ENCODE measurements around the gene DCST2.

The DCST2 gene

DNA sequence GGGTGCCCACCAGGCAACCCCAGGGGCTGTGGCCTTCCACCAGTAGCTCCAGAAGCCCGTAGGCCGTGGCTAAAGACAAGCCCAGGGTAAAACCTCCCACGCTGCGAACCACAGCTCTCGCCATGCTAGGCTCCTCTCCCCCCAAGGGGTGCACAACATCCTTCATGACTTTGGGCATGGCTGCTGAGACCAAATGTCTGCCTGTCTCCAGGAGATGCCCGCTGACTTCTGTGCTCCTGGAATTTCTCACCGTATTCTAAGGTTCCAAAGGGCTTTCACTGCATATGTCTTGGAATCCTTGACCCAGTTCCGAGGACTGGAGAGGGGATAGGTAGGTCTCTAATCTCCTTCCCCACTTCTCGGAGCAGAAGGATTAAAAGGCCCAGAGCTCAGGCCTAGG is at the start of gene DCST2, which contains the start of gene DCST1:
Gene DCST2 (minus strand): TSS at position 258 of the 400 bp plus-strand sequence. CDS start 80 bp downstream, at position 178.
Gene DCST1 (plus strand): TSS at position 301 of the 400 bp plus-strand sequence. CDS start 213 bp downstream, outside the sequence.
- DNase-seq = no peak

- DNase-seq = no peak
Measured at GRCh38 chr1:155083052-155083541, 49.5 kb upstream of the DCST2 start.

- DNase-seq = peak; percentile 25 to 26
Measured at GRCh38 chr1:155082301-155083051, 48.9 kb upstream of the DCST2 start.

DNA sequence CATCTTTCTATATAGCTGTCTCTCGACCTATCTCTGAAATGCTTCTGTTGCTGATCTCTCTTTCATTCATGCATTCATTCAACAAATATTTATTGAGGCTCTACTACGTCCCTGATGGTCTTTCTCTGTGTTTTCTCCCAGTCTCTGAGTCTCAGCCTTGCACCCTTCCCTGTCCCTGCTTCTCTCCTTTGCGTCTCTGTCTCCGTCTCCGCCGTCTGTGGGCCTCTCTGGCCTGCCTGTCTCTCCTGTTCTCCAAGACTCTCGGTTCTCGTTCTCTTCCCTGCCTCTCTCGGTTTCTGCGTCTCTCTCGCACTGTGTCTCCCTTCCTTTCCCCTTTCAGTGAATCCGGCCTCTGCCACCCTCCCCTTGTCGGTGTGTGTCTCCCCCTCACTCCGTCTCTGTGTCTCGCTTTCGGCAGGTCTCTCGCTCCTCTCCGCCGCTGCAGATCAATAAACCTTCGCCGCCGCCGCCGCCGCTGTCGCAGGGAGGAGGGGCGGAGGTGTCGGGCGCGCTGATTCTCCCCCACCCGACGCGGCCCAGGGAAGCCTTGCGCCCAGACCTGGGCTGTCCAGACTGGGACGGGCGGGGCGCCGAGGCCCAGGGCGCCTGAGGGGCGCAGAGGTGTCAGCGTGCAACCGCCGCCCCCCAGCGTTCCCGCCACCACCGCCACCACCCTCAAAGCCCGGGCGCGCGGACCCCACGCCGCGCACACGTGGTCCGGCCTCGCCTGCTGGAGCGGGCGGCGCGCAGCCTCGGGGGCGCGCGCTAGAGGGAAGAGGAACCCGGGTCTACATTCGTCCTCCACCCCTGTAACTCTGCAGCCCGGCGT is 48.1 kb upstream of the DCST2 start:
- peak in 1 of 2 donors; percentile 39 for DNase-seq

- peak; percentile 31 to 46 for DNase-seq
Measured at GRCh38 chr1:155080312-155081228, 47.0 kb upstream of the DCST2 start.

- peak; percentile 27 for DNase-seq
Measured at GRCh38 chr1:155079487-155080311, 46.1 kb upstream of the DCST2 start.

DNA sequence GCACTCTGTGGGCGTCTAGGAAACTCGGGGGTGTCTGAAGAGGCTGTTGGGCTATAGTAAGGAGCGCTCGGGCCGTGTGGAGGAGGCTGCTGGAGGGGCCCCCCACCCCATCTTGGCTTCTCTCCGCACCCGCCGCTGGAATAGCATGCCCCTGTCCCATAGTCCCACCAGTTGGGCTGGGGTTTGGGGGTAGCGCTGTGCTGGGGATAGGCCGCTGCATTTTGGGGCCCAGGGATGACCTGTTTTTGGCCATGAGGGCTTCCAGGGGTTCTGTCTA is 45.6 kb upstream of the DCST2 start:
- DNase-seq = no peak

DNA sequence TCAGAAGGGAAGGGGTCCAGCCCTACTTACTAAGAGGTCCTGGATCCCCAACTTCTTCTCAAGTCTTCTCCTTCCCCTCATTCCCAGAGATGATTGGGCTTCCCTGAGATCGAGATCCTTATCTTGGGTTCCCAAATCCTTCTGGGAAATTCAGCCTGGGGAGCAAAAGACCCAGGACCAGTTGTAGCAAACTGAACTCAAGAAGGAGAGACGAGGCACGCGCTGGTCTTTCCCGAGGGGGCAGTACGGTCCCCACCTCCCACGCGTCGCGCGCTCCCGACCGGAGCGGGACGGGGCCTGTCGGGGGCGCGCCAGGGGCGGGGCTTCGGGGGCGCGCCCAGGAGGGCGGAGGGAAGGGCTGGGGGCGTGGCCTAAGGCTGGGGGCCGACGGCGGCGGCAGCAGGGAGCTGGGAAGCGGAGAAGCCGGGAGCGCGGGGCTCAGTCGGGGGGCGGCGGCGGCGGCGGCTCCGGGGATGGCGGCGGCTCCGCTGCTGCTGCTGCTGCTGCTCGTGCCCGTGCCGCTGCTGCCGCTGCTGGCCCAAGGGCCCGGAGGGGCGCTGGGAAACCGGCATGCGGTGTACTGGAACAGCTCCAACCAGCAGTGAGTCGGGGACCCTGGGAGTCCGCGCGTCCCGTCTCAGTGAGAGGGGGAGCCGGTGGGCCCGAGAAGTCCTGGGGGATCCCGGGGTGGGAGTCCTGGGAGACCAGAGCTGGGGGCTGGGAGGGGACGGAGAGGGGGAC is 45.1 kb upstream of the DCST2 start, which contains the start of gene EFNA3:
Gene EFNA3 (plus strand): TSS at position 369 of the 741 bp plus-strand sequence. CDS start 105 bp downstream, at position 474.
- peak; percentile 65 to 73 for DNase-seq

DNA sequence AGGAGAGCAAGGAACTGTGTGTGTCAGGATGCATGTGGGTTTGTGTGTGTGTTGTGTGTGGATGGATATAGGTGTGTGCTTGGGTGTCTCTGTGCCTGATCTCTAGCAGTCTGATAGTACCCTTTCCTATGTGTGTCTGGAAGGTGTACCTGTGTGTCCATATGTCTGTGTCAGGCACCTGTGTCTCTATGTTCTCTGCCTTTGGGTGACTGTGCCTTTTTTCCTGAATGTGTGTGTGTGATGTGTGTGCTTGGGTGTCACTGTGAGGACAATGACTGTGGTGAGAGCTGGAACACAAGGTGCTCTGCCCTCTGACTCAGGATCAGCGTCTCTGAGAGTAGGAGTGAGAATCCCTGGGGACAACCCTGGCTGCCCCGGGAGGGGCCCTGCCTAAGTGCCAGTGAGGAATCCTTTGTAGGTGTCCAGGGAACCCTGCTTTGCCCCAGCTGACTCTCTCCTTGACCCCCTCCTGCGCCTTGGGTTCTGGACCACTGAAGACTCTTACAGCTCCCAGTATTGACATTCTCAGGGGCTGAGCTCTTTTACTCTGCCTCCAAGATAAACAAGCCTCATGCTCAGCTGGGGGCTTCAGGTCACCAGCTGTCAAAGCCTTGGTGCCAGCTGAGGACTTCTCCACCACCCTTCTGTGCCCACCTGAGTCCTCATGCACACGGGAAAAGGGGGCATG is 44.3 kb upstream of the DCST2 start:
- no peak for DNase-seq

DNA sequence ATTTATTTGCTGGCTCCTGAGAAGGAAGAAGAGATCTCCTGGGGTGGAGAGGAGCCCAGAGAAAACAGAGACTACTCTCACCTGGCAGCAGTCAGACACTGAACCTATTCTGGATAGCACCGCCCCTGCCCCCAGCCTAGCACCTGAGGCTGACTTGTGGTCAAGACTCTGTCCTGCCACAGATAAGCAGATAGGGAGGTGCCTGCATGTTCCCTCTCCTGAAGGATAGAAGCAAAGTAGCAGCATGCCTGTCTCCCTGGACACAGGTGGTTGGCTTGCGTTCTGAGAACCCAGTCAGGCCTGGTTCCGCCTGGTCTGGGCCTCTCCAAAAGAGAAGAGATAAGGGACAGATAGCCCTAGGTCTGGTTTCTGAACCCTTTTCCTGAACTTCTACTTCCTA is 43.8 kb upstream of the DCST2 start:
- DNase-seq = no peak

DNA sequence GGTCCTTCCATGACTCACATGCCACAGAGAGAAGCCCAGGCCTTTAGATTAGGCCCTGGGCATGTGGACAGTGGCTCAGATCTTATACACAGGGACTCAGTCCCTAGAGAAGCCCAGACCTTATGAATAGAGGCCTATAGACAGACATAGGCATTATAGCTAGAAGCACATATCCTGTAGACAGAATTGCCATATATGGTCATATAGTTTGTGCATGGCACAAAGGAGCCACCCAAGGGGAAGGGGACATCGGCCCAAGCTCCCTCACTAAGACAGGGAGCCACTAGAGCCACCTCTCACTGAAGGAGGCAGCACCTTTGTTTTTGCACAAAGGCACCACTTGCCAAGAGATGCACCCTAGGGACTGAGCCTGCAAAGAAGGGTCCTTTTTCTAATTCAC is 42.8 kb upstream of the DCST2 start:
- DNase-seq = no peak

GRCh38 chr1:155075535-155075934 is 42.0 kb upstream of the DCST2 start:
- DNase-seq = no peak

GRCh38 chr1:155073377-155074242 is 40.0 kb upstream of the DCST2 start:
- no peak for DNase-seq

- DNase-seq = no peak
Measured at GRCh38 chr1:155072531-155073289, 39.1 kb upstream of the DCST2 start.

- DNase-seq = no peak
Measured at GRCh38 chr1:155071701-155072100, 38.1 kb upstream of the DCST2 start.

DNA sequence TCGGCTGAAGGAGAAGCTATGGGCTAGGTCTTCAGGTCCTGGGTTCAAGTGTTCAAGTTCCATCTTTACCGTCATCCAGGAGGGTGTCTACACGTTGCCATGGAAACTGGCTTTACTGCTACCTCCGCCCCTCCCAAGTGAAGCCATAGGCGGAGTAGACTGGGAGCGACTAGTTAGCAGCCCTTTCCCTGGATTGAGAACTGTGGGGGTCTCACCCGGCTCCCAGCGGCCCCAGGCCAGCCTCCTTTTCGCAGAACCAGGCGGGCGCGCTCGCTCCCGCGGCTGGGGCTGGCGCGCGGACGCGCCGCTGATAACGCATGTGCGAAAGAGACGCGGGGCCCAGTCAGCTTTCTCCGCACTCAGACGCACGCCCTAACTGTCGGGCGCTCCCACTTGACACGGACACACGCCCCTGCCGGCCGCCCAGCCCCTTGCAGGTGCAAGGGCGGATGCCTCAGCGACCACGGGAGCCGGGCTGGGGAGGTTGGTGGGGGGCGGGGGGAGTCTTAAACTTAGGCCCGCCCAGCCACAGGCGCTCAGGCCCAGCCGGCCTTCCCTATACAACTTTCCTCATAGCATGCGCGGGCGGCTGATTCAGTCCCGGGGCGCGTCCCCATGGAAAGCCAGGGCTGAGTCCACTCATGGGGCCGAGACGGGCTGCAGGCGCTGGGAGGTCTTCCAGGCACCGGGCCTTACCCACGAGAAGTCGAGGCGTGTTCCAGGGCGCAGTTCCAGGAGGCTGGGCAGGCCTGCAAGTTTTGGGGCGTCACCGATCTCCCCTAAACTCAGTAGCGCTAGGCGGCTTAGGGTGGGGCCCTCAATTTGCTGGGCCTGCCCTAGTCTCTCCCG is 37.4 kb upstream of the DCST2 start:
- peak; percentile 82 to 86 for DNase-seq

DNA sequence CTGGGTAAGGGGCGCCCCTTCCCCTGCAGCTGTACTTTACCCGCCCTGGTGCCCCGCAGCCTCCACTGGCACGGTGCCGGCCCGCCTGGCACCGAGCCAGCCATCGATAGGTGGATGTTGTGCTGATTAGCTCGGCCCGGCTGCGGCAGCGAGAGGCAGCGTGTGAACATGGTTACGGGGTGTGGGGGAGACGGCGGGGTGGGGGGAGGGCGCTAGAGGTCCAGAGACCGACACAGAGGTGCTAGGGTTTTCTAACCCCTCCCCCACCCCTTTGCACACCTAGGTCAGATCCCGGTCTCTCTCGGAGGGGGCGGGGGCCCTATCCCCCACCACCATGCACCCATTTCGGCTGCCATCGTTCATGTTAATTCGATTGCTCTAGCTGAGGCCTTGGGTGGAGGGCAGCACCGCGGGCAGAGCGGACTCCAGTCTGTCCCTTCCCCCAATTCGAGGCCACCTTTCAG is 36.6 kb upstream of the DCST2 start:
- no peak for DNase-seq

Data from CD4-positive, alpha-beta T cell treated with Interleukin-1 beta for 1 hour (primary cell).